ENCODE measurements around the gene ABHD12B. TPM values are rescaled to one million over a fixed set of nuclear protein-coding genes. Genes with fewer than 3 reads are reported as not detected.

Gene ABHD12B
- total and polyA plus RNA-seq, 9 of the 15 experiments (the other 6 are each of a cell fraction or from before 2014, with no cell fraction given): not detected

GRCh38 chr14:50937800-50938199 lies 65.9 kb downstream of the ABHD12B start (continued):
- TF ChIP-seq ZBTB40 (IDR thresholded peaks at IDR 0.05) (no peak), ZBTB40 (CRISPR knock-in tag; IDR thresholded peaks at IDR 0.05) (no peak), CREB3 (tag; conservative IDR thresholded peaks at IDR 0.05; ENCODE audit: low read depth) (0 out of 2 replicates have a peak, but pooled peaks have one; percentile 64), HNRNPK (IDR thresholded peaks at IDR 0.05; ENCODE audit: low read depth, low read length, poor library complexity, severe bottlenecking) (no peak), SRSF3 (IDR thresholded peaks at IDR 0.05; ENCODE audit: insufficient read depth, low read length) (no peak), ZNF507 (tag; conservative IDR thresholded peaks at IDR 0.05) (no peak), NR4A1 (CRISPR knock-in tag; IDR thresholded peaks at IDR 0.05) (no peak), NR4A1 (tag; IDR thresholded peaks at IDR 0.05) (0 out of 2 replicates have a peak, but pooled peaks have one; percentile 48), ZNF740 (CRISPR knock-in tag; IDR thresholded peaks at IDR 0.05) (no peak), ZNF740 (tag; IDR thresholded peaks at IDR 0.05) (peak in 1 of 2 experiments; percentile 71; a peak in 1 of 4 replicates), POU5F1 (IDR thresholded peaks at IDR 0.05; ENCODE audit: borderline replicate concordance, low read depth, low read length, partially characterized antibody) (no peak), ZNF639 (CRISPR knock-in tag; conservative IDR thresholded peaks at IDR 0.05 in 1 of 2, IDR thresholded peaks at IDR 0.05 in 1 of 2) (0 out of 4 replicates have a peak, but pooled peaks of 1 of the 2 experiments have one; percentile 39), ZNF134 (CRISPR knock-in tag; conservative IDR thresholded peaks at IDR 0.05) (no peak), BCL6 (CRISPR knock-in tag; IDR thresholded peaks at IDR 0.05) (no peak), NR2C2 (CRISPR knock-in tag; IDR thresholded peaks at IDR 0.05) (no peak), NR2C2 (tag; IDR thresholded peaks at IDR 0.05) (peak; percentile 29; the same call in 1 of the 2 replicates)
